ENCODE results near the gene ZNF805.

- TF ChIP-seq GATA2 (IDR thresholded peaks at IDR 0.05; ENCODE audit: low read depth, low read length): no peak
- no peak for TF ChIP-seq GATA3 (IDR thresholded peaks at IDR 0.05; ENCODE audit: low read depth, low read length)
These were observed 47.9 kb downstream of the ZNF805 start for GRCh38 chr19:57288373-57288772.

Data from SH-SY5Y (cell line).